GM21367 (cell line): ENCODE measurements around the gene GNRHR.
A peak's percentile ranks its signal among the peaks of the same experiment; 100 is the strongest.
"Not testable (repeated sequence)": the region's sequence is repeated elsewhere in the genome, so short reads cannot be mapped to it uniquely, and the experiment has no call there.

Source experiments
- ATAC-seq: cut with Tn5 transposase; IDR thresholded peaks from one replicate; pipeline ENCODE4 v1.9.1; 2021; ENCODE audit not compliant: unreplicated experiment

The GNRHR gene, protein sequence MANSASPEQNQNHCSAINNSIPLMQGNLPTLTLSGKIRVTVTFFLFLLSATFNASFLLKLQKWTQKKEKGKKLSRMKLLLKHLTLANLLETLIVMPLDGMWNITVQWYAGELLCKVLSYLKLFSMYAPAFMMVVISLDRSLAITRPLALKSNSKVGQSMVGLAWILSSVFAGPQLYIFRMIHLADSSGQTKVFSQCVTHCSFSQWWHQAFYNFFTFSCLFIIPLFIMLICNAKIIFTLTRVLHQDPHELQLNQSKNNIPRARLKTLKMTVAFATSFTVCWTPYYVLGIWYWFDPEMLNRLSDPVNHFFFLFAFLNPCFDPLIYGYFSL

DNA sequence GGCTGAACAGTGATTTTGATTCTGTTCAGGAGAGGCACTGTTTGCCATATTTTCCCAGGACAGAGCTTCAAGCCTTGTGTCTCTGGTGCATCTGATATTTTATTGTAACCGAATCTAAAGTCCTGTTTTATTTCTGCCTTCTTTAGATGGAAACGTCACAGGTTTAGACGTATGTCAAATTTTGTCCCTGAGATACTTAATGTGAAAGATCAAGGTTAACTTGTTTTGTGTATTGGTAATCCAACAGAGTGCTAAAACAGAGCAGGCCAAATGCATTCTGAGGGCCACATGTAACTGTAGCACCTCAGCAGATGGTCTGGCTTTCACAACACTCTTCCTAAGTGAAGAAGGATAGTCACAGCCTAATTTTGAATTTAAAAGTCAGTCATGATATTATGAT is at the start of gene GNRHR:
Gene GNRHR (minus strand): TSS at position 101 of the 400 bp plus-strand sequence. CDS start 53 bp downstream, at position 48.
- ATAC-seq: no peak

DNA sequence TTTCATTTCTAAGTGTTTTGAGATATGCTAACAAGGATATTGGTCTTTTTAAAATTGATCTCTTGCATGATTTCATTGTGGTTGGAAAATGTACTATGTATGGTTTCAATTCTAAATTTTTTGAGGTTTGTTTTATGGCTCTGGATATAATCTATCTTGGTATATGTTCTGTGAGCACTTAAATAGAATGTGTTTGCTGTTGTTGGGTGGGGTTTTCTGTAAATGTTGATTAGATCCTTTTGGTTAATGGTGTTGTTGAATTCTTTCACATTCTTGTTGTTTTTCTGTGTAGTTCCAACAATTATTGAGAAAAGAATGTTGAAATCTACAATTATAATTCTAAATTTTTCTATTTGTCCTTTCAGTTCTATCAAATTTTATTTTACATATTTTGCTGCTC is 42.6 kb upstream of the GNRHR start:
- ATAC-seq: no peak

DNA sequence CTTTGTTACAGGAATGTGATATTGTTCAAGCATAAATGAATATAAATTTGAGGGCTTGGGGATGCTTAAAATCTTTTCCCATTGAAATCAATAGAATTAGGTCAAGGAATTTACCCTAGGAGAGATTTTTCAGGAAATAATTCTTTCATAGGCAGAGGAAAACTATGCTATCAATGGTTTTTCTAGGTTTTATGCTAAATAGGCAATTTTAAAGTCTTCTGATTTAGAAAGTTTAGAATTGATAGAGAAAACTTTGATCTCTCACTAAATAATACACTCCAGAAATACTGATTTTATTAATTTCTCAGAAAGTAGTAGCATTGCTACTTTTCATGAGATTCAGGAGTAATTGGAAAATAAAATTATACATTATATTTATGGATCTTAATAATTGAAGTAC is 36.5 kb upstream of the GNRHR start:
- no peak for ATAC-seq

DNA sequence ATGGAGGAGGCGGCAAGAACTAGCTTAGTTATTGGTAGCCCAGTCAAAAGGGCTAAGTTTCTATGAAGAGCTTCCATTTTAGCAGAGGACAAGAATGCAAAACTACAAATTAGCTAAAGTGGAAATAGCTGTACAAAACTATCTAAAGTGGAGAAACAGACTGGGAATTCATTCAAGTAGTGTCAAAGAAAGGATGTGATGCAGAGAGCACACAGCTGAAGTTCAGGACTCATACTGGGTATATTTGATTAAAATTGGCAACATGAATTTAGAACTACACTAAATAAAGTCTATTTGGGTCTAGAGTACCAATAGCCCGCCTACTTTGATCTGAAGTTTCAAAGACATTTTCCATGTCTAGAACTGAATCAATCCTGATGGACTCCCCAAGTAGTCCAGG is 33.1 kb upstream of the GNRHR start:
- ATAC-seq: no peak

DNA sequence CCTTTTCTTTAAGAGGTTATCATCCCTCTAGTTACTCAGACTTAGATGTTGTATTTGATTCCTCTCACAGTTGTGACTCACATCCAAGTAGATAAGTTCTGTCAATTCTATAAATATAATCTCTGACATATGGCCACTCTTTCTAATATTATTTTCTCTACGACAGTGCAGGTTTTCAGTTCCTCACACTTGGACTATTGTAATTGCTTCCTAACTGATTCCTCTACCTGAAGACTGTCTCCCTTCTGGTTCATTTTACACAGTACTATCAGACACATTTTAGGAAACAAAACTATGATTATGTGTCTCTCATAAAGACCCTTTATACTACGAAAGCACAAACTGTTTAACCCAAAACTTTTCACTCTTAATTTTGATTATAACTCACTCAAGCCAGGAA is 31.3 kb upstream of the GNRHR start:
- ATAC-seq: no peak

DNA sequence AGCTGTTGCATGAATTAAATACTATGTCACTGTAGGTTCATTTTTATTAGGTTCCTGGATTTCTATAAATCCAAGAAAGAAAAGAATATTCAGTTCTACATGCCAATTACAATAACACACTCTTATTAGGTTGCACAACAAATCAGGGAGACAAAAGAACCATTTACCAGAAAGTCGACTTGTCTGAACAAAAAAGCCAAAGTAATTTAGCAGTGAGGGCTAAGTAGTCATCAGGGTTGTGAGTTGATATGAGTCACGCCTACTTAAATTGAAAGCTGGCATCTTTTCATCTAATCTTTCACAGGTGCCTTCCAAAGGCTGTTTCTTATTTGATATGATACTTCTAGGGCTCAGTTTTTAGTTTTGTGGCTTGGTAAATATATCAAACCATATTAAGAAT is 25.4 kb upstream of the GNRHR start:
- ATAC-seq: no peak

DNA sequence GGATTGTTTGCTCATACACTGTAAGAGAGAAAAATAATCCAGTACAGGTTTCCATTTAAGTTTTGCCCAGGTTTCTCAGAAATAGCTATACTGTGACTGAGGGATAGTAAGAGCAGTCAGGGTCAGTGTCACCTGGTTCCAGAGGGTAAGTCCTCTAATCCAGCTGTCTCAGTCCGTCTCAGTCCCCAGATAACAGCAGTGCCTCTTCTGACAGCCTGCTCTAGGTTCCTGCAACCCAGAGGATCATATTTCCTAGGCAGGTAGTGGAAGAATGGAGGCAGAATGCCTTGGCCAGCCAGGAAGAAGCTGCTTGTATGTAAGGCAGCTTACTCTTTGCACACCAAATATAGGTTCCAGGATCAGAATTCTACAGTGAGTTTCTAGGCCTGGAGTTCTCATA is 22.6 kb upstream of the GNRHR start:
- ATAC-seq: no peak

DNA sequence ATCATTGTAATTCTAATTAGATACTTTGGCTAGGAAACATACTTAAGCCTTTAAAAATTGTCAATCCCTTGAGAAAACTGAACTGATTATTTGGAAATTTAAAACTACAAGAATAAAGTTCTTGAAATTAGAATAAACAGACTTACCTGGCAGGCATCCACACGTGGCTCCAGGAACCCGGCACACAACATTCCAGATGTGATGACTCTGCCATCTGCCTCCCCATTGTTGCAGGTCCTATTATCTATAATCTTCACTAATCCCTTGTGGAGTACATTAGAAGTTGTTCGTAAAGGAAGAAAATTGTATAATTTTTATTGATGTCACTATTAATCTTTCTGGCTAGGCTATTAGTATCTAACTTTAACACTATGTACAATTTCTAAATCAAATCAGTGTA is 16.2 kb upstream of the GNRHR start:
- ATAC-seq: no peak

DNA sequence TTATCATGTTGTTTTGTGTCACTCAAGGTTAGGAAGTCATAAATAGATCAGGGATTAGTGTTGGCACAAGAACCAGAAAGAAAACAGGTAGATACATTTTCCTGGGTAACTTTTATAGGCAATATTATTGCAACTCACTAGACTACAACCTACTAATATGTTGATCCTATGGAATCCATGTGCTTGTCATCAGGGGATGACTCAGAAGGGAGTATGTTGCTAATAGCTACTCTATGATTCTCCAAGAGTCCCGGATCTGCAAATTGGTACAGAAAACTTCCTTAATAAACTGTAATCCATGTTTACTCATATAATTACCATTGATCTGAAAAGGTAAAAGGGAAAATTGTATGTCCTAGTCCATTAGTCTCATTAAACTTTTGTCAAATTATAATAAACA is 11.7 kb upstream of the GNRHR start:
- ATAC-seq: no peak

DNA sequence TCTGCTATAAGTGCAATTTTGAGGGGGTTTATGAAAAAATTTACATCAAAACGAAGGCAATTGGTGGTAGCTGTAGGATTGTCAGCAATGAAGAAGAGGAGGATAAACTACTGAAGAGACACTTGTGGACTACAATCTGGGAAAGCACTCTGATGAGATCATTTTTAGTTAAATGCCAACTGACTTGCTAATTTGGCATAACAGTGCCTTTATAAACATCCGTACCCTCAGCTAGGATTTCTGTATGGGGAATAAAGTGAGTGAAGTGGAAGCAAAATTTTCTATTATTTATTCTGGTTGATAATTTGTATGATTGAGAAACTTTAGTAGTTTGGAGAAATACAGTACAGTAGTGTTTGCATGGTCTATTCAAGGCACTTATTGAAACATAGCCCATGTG is 11.2 kb upstream of the GNRHR start:
- ATAC-seq: no peak

DNA sequence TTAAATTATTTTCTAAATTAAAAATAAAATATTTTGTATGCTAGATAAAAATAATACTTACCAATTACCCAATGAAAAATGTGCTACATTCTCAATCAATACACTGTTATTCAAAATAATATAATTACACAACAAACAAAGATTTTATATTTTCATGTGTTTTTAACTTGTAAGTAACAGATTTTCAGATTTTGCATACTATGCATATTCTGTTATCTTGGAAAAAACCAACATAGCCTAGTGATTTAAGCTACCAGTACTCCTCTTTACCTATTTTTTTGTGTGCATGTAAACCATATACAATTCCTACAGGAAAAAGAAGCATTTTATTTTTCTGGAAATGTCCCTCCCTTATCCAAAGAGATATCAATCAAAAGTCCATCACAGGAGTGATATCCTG is 10.0 kb upstream of the GNRHR start:
- no peak for ATAC-seq

DNA sequence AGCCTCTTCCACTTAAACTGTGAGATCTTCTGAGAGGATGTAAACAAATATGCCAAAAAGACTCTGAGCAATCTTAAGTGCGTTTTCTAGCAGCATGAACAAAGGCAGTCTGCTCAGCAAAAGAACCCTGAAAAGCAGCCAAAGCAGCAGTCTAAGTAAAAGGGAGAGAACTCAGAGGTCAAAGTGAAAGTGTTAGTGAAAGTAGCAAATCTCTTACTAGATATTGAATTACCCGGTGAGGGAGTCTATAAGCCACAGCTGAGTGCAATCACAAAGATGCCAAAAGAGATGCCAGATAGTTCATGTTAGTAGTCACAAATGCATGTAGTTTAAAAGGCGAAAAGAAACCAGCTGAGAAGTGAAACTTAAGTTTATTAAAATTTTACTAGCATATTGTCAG is 7.9 kb upstream of the GNRHR start:
- ATAC-seq: peak; percentile 99

DNA sequence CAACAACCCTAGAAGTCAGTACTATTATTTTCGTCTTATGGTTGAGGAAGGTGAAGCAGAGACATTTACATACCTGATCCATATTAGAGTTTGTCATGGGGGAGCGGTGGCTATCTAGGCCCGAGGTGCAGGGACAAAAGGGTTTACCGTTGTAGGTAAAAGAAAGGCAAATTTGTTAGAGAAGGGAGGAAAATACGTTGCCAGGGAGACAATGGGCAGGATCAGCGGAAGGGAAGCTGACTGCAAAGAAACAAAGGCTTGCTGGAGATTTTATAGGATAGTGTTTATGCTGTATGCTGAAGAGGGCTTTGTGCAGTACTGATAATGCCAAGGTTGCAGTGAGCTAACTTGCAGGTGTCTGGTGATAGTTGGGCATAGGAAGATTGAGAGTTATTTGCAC is 2.8 kb upstream of the GNRHR start:
- not testable (repeated sequence) for ATAC-seq

DNA sequence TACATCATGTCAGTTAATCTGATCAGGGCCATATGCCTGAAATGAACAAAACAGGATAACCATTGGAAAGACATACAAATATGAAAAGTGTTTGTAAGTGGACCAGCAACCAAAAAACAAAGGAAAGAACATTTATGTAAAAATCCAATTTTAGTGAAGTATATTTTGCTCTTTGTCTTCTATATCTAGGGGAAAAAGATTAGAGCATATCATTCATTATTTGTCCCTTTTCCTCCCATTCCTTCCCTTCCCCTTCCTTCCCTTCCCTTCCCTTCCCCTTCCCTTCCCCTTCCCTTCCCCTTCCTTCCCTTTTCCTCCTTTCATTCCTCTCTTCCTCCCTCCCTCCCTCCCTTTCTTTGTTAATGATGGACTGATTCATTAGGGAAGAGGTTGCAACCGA is 1.8 kb upstream of the GNRHR start:
- ATAC-seq: no peak

DNA sequence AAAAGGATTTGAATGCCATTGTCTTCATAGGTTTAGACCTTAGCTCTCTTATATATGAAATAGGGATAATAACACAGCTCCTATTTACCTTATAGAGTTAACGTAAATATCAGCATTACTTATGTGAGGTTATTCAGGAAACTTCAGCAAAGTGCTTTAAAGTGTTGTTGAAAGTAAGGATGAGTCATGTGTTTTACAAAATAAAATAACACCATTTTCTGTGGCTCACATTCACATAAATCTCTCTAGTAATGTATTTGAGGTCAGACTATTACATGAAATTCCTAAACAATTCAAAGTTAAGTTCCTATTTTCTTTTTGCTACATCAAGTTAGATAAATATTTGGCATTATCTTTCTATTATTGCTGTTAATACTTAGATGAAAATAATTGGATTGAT is 2.9 kb downstream of the GNRHR start:
- ATAC-seq: no peak

DNA sequence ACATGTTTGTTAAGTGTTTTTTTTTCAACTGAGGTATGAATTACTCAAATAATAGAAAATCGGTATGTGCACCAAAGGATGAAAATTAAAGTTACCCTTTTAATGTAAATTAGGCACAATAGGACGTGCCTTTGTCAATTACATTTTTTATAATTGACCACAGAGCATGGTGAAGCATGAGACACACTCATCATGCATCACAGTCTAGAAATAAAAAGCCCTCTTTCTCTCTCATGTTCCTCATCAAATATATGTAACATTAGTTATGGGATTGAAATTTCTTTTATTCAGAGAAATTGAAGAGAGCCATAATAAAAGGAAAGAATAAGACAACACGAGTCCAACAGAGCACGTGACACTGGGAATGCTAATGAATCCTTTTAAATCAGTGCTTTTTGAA is 3.5 kb downstream of the GNRHR start:
- no peak for ATAC-seq

DNA sequence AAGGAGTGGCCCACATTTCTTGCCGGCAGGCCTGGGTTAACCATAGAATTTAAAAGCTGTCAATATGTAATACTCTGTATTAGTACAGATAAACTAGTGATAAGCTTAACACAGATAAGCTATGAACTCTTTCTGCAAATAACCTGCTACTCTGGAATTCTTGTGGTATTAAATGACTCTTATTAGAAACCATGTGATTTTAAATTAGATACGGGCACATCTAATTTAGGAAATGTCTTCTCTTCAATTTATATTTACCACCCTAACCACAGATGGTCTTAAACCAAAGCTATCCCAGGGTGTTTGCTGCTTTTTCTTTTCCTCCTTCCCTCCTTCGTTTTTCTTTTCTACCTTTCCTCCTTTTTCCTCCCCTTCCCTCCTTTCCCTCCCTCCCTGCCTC is 4.9 kb downstream of the GNRHR start:
- ATAC-seq: no peak

DNA sequence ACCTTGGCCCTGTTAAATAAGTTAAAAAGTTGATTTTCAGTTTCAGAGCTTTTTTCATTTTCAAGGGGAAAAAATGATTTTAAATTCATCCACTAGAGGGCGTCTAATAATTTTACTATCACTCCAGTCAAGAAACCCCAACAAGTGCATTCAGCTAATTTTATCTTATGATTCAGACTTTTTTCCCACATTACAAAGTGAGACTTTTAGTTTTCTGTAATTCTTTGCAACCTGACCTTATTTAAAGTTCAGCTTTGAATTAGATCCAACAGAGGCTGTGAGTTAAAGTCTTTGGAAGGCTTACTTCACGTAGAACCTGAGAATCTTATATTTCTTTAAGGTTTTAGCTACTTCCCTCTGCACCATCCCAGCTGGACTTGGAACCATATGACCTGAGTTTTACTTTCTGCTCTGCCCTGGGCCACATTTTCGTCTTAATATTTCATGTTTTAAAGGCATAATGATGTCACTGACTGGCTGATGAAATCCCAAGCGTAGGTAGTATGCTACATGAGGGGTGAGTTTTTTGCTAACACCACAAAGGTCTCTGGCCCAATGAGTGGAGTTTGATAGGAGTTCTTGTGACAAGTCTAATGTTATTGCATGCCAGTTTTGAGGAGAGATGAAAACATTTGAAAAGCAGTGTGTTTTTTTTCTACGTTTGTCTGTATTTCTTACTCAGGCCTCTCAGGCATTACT is 7.2 kb downstream of the GNRHR start:
- ATAC-seq: peak; percentile 73

DNA sequence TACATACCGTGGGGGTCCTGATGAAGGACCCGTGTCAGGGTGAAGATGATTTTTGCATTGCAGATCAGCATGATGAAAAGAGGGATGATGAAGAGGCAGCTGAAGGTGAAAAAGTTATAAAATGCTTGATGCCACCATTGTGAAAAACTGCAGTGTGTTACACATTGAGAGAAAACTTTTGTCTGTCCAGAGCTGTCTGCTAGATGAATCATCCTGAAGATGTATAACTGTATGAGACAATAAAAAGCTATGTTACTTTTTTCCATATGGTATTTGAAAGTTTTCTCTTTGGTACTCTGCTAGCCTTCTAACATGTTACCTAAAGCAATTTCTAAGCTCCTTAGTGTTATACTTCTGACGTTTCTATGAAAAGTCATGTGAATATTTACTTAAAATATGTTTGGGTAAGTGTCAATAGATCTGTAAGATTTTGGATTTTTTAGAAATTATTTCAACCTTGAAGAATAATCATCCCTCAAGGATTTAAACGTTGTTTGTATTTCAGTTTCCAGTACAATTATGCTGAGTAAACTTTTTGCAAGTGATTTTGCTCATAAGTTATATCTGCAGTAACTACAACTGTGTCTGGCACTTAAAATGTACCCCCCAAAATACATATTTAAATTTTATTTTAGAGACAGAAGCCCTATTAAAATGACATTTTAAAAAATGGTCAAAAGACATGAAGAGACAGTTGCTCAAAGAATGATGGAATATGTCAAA is 9.5 kb downstream of the GNRHR start:
- no peak for ATAC-seq

DNA sequence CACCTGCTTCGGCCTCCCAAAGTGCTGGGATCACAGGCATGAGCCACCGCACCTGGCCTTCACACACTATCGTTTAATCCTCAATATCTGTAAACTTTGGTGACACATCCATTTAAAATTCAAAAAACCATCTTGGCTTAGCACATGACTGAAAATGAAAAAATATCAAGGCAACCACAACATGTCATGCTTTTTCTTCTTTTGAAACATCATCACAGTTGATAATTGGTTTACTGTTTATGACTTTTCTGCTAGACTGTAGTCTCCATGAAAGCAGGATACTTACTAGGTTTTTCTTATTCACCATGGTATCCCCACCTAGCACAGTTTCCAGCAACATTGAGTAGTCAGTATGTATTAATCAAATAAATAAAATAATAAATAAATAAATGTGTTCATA is 11.0 kb downstream of the GNRHR start:
- no peak for ATAC-seq

DNA sequence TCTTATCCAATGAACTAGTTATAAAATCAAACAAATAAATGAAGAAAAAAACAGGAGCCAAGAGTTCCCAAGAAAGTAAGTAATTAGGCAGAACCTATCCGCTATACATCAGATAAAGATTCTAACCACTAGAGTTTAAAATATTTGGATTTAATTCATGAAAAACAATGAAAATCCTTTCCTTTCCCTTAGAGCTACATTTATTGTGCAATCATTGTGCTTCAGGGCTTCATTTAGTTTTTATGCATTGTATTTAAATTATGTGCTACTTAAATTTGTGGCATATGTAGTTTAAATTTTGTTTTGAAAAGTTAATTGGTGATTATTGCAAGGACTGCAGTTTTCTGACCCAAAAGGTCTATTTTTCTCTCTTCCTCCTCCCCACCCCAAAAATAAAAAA is 17.9 kb downstream of the GNRHR start:
- ATAC-seq: no peak

DNA sequence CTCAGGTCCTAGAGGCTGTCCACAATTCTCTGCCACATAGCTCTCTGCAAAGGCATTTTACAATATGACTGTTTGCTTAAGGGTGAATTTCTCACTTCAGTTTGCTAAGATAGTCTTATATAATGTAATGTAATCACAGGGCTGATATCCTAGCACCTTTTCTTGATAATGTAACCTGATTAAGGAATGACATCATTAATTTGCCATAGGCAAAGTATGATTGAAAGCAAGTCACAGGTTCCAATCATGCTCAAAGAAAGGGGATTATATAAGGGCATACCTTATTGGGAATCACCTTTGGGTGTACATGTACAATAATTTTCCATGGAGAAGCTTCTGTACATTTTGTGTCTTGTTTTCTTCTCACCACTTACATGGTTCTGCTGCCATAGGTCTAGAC is 18.9 kb downstream of the GNRHR start:
- ATAC-seq: no peak
